Ishikawa (cell line): ENCODE measurements around the gene PLPP3.

Source experiments
- CEBPB ChIP-seq: IDR thresholded peaks from 2 replicates; pipeline ENCODE4 v1.6.1; 2012
- CREB1 ChIP-seq: IDR thresholded peaks from 2 replicates; pipeline ENCODE4 v1.6.1; 2012; ENCODE audit warnings: low read depth
- EGR1 ChIP-seq: IDR thresholded peaks from 2 replicates; pipeline ENCODE4 v1.6.1; 2012
- EP300 ChIP-seq: IDR thresholded peaks from 2 replicates; pipeline ENCODE4 v1.6.1; 2012; ENCODE audit warnings: borderline replicate concordance
- FOXM1 ChIP-seq: IDR thresholded peaks from 2 replicates; pipeline ENCODE4 v1.6.1; 2012; ENCODE audit warnings: low read depth, borderline replicate concordance
- NFIC ChIP-seq: IDR thresholded peaks from 2 replicates; pipeline ENCODE4 v1.6.1; 2012
- RAD21 ChIP-seq: IDR thresholded peaks from 2 replicates; pipeline ENCODE4 v1.6.1; 2012; ENCODE audit warnings: low read depth
- TAF1 ChIP-seq: IDR thresholded peaks from 2 replicates; pipeline ENCODE4 v1.6.1; 2012; ENCODE audit warnings: low read depth, mild to moderate bottlenecking
- TCF12 ChIP-seq: IDR thresholded peaks from 2 replicates; pipeline ENCODE4 v1.6.1; 2012; ENCODE audit warnings: low read depth
- TEAD4 ChIP-seq: IDR thresholded peaks from 2 replicates; pipeline ENCODE4 v1.6.1; 2012
- YY1 ChIP-seq: IDR thresholded peaks from 2 replicates; pipeline ENCODE4 v1.6.1; 2012; ENCODE audit warnings: low read depth
- ZBTB7A ChIP-seq: IDR thresholded peaks from 2 replicates; pipeline ENCODE4 v1.6.1; 2012; ENCODE audit warnings: low read depth
- TF ChIP-seq, protein P1 (sequence below): IDR thresholded peaks from 2 replicates; pipeline ENCODE4 v1.6.1; 2012
- TF ChIP-seq, protein P2 (sequence below): IDR thresholded peaks from 2 replicates; pipeline ENCODE4 v1.6.1; 2012
- TF ChIP-seq, protein P3 (sequence below): IDR thresholded peaks from 2 replicates; pipeline ENCODE4 v1.6.1; 2012; ENCODE audit warnings: low read depth, mild to moderate bottlenecking

Gene PLPP3

DNA sequence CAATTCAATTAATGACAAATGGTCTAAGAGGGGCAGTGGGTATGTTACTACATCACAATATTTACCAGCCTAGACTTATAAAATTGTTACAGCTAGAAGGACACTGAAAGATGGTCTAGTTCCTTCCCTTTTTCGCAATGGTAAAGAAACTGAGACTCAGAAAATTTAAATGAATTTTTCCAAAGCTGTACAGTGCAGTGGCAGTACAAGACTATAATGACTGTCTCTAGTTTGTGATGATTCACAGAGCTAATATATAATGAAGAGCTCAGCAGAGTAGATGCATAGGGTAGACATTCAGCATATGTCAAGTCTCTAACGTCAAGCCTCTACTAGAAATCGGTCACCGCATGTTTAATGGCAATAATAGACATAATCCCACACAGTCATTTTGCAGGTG is 4.6 kb downstream of the PLPP3 start:
- TF ChIP-seq CREB1, result no peak
- no peak for TF ChIP-seq TAF1

DNA sequence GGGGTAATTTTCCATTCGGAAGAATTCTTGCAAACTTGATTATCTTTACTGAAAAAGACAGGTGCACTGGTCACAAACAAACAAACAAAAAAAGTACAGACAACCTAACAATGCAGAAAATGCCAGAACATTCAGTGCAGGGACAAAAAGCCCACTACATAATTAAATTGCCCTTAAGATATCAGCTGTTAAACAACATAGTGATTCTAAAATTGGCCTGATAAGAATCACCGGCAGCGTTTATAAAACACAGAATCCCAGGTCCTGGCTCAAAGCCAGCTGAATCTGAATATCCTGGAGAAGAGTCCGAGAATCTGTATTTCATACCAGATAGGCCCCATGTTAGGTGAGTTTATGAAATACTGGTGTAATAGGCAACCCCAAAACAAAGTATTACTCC is 6.1 kb downstream of the PLPP3 start:
- TF ChIP-seq CEBPB (no peak), NFIC (no peak), EGR1 (no peak), EP300 (no peak), TAF1 (no peak), RAD21 (no peak), CREB1 (no peak)
- TF ChIP-seq, protein P1, sequence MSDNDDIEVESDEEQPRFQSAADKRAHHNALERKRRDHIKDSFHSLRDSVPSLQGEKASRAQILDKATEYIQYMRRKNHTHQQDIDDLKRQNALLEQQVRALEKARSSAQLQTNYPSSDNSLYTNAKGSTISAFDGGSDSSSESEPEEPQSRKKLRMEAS, result no peak
- TF ChIP-seq, protein P2, sequence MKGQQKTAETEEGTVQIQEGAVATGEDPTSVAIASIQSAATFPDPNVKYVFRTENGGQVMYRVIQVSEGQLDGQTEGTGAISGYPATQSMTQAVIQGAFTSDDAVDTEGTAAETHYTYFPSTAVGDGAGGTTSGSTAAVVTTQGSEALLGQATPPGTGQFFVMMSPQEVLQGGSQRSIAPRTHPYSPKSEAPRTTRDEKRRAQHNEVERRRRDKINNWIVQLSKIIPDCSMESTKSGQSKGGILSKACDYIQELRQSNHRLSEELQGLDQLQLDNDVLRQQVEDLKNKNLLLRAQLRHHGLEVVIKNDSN, result no peak
- TF ChIP-seq, protein P3, sequence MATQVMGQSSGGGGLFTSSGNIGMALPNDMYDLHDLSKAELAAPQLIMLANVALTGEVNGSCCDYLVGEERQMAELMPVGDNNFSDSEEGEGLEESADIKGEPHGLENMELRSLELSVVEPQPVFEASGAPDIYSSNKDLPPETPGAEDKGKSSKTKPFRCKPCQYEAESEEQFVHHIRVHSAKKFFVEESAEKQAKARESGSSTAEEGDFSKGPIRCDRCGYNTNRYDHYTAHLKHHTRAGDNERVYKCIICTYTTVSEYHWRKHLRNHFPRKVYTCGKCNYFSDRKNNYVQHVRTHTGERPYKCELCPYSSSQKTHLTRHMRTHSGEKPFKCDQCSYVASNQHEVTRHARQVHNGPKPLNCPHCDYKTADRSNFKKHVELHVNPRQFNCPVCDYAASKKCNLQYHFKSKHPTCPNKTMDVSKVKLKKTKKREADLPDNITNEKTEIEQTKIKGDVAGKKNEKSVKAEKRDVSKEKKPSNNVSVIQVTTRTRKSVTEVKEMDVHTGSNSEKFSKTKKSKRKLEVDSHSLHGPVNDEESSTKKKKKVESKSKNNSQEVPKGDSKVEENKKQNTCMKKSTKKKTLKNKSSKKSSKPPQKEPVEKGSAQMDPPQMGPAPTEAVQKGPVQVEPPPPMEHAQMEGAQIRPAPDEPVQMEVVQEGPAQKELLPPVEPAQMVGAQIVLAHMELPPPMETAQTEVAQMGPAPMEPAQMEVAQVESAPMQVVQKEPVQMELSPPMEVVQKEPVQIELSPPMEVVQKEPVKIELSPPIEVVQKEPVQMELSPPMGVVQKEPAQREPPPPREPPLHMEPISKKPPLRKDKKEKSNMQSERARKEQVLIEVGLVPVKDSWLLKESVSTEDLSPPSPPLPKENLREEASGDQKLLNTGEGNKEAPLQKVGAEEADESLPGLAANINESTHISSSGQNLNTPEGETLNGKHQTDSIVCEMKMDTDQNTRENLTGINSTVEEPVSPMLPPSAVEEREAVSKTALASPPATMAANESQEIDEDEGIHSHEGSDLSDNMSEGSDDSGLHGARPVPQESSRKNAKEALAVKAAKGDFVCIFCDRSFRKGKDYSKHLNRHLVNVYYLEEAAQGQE, result no peak

DNA sequence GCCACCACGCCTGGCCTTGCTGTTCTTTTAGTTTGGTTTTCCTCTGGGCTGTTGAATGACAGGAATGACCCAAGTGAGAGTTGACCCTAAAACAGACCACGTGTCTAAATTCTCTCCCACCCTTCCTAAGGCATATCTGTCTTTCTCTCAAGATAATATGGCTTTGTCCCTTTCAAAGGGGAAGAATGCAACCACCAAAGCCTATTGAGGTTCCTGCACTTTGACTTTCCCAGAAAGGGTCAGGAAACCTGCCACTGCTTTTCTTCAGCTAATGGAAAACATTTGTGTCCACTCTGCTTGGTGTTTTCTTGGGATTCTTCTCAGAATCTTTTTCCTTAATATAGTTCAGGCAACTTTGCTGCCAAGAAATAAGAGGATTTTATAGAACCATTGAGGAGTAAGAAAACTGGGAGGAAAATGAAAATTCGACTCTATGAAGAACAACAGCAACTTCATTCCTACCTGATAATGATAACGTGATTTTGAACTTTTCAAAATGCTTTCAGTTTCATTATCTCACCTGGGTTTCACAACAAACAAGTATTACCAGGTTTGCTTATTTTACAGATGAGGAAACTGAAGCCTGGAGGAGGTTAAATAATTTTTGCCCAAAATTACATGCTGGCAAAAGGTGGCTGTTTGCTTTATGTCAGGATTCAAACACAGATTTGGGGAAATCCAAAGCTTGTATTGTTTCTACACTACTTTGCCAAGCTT is 6.9 kb downstream of the PLPP3 start:
- TF ChIP-seq CREB1 (no peak), NFIC (no peak), EP300 (no peak)

DNA sequence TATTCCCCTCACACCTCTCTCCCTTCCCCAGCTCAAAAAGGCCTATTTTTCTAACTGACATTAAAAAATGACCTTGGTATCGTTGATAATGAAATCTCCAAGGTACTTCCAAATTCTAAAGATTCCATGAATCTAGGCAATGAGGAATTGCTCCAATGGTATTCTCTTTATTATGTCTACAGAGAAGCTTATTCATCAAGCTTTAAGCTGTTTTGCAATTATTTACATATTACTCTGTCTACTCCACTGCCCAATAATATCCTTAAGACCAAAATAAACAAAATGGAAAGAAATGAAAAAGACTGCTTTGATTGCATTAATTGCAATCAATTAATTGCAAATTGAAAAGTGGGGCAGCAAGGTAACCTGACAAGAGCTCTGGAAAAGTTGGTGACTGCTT is 7.9 kb downstream of the PLPP3 start:
- TF ChIP-seq, protein P2, result no peak
- TF ChIP-seq TCF12, result no peak

DNA sequence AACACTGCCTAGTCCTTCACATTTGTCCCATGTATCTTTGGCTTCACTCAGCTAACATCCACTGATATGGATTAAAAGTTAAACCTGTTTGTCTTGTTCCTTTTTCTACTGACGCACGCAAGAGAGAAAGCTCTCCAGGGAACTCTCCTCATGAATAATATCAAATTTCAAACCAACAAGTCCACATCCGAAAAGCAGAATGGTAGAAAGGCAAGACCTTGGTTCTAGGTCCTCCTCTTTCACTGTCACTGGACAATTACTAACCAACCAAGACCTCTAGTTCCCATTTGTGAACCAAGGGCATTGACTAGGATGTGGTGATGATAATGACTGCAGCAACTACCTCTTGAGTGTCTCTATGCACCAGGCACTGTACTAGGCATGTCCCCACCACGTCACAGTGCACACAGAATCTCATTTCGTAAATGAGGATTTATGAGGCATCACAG is 8.4 kb downstream of the PLPP3 start:
- TF ChIP-seq NFIC (no peak), RAD21 (no peak), EGR1 (no peak), TCF12 (0 out of 2 replicates have a peak, but pooled peaks have one; percentile 23), FOXM1 (no peak), CEBPB (0 out of 2 replicates have a peak, but pooled peaks have one; percentile 29), CREB1 (no peak), YY1 (no peak), EP300 (no peak), TAF1 (no peak), ZBTB7A (no peak), TEAD4 (no peak)
- TF ChIP-seq, protein P2, result no peak
- TF ChIP-seq, protein P3, result no peak
- TF ChIP-seq, protein P1, result no peak

DNA sequence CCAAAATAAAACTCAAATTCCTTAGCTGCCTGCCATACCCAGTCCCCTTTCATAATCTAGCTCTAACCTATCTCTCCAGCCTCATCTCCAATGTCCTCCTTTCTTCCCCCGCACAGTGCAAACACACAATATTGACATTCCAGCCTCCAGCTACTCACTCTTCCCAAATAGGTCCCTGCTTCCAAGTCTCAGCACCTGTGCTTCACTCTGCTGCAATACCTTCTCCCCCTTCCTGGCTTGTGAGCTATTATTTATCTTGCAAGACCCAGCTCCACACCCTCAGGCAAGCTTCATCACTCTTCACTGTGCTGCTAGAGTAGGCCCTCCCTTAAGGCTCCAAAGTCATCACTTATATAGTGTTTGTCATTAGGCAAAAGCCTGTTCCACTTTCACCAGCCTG is 9.7 kb downstream of the PLPP3 start:
- no peak for TF ChIP-seq TCF12
- no peak for TF ChIP-seq NFIC

DNA sequence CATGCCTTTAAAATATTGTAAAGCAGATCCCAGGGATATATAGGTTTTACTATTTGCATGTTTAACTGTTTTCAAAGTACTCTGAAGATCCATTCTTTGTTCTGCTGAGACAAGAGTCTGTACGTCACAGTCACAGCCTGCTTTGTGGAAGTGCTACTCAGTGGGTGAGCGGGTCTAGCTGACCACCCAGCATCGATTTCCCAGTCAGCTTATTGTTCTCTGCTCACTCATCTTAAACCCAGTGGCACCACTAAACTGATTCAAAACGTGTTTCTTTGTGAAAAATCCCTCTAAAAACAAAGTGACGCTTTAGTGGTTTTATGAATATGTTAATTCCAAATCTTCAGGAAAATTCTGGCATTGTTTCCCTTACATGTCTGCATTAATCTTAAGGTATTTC is 12.4 kb downstream of the PLPP3 start:
- TF ChIP-seq CREB1 (no peak), TAF1 (no peak), TEAD4 (no peak), CEBPB (no peak), NFIC (no peak), EP300 (no peak), TCF12 (no peak), RAD21 (no peak)
- TF ChIP-seq, protein P2, result no peak
- TF ChIP-seq, protein P3, result no peak
